Thyroid gland (tissue), 4 donors: ENCODE data around the gene STIM1.

Experiments
- POLR2A ChIP-seq, 2 donors: fragments of 450-650 bp; IDR thresholded peaks; one replicate each; pipeline ENCODE4 v1.6.1; 2017; ENCODE audit warnings: antibody characterized with exemption in 2 of 2, mild to moderate bottlenecking in 2 of 2, moderate library complexity in 1 of 2
- TF ChIP-seq, protein P1 (sequence below), 6 experiments: fragments of 200-600 bp in 3 of 6; fragments of 450-650 bp in 3 of 6; sonication (generic) in 3 of 6; IDR thresholded peaks; one replicate each; pipeline ENCODE4 v1.5.1; 2016 to 2019; ENCODE audit warnings: antibody characterized with exemption in 6 of 6, mild to moderate bottlenecking in 2 of 6, inconsistent platforms in 1 of 6, moderate library complexity in 1 of 6

DNA sequence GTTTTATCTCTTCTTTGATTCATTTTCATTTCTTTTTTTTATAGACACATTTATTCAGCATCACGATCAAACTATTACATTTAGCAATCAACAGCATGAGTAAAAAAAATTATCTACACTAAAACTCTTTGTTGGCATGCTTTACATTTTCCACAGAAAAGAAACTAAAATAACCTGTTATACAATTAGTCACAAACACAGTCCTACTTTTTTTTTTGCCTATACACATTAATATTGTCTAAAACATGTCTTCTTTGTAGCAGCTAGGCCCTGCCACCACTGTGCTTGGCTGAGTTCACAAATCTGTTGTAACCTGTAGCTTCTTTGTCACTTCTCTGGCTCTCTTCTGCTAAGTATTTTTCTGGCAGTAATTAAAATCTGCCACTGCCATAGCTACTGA, 117.0 kb downstream of the STIM1 start:
- TF ChIP-seq, protein P1, sequence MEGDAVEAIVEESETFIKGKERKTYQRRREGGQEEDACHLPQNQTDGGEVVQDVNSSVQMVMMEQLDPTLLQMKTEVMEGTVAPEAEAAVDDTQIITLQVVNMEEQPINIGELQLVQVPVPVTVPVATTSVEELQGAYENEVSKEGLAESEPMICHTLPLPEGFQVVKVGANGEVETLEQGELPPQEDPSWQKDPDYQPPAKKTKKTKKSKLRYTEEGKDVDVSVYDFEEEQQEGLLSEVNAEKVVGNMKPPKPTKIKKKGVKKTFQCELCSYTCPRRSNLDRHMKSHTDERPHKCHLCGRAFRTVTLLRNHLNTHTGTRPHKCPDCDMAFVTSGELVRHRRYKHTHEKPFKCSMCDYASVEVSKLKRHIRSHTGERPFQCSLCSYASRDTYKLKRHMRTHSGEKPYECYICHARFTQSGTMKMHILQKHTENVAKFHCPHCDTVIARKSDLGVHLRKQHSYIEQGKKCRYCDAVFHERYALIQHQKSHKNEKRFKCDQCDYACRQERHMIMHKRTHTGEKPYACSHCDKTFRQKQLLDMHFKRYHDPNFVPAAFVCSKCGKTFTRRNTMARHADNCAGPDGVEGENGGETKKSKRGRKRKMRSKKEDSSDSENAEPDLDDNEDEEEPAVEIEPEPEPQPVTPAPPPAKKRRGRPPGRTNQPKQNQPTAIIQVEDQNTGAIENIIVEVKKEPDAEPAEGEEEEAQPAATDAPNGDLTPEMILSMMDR (IDR thresholded peaks at IDR 0.05): no peak
- no peak for TF ChIP-seq POLR2A (IDR thresholded peaks at IDR 0.05)
